ENCODE results near the gene GSN. TPM values are rescaled to one million over a fixed set of nuclear protein-coding genes. Genes with fewer than 3 reads are reported as not detected.

Gene GSN
- total RNA-seq, 4 donors from 2014 or later, result 287 to 1,151 (median 926) TPM

DNA sequence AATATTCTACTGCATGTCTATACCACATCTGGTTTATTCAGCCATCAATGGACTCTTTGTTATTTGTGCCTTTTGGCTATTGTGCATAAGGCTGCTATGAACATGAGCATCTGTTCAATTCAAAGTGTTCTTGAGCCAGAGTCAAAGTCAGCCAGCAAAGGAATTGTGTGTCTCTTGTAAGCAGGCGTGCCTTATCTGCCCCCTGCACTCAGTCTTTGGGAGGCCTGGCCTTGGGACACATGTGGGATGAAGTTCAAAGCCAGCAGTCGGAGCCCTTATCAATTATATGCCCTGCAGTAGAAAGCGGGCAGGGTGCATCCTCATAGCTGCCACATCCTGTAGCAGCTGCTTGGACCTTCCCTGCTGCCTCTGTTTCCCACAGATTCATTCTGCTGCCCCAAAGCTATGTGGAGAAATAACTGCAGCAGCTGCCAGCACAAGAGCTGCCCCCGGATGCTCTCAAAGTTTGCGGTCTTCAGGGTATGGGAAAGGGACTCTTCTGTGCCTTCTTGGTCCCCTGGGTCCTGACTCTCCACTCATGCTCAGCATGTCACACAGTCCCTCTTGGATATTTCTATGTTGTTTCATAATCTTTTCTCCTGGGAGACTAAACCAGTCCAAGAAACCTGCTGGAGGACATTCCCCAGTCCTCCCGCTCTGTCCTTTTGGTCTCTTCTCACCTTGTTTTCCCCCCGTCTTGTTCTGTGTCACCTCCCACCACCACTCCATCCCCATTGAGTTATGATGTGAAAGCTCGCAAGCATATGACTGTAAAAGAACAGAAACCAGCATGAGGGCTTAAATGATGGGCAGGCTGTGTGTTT lies 66.2 kb downstream of the GSN start:
- intact Hi-C loops (cut with DNase I), result no loop called here
- no peak overlapping the region for H3K4me3 ChIP-seq
- no peak for TF ChIP-seq POLR2A (IDR thresholded peaks at IDR 0.05)
- TF ChIP-seq, protein P1, sequence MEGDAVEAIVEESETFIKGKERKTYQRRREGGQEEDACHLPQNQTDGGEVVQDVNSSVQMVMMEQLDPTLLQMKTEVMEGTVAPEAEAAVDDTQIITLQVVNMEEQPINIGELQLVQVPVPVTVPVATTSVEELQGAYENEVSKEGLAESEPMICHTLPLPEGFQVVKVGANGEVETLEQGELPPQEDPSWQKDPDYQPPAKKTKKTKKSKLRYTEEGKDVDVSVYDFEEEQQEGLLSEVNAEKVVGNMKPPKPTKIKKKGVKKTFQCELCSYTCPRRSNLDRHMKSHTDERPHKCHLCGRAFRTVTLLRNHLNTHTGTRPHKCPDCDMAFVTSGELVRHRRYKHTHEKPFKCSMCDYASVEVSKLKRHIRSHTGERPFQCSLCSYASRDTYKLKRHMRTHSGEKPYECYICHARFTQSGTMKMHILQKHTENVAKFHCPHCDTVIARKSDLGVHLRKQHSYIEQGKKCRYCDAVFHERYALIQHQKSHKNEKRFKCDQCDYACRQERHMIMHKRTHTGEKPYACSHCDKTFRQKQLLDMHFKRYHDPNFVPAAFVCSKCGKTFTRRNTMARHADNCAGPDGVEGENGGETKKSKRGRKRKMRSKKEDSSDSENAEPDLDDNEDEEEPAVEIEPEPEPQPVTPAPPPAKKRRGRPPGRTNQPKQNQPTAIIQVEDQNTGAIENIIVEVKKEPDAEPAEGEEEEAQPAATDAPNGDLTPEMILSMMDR (IDR thresholded peaks at IDR 0.05), result no peak
- 80% methylated on average over 7 of the region's 8 CpGs for WGBS, 2 donors
- no peaks in the 10 kb centered on the region for H3K27me3 ChIP-seq
- no peak for DNase-seq
- no peaks in the 10 kb centered on the region for H3K9me3 ChIP-seq
- peaks cover 7 to 77% (median 30%) of the 10 kb centered on the region in 3 donors for H3K4me1 ChIP-seq
- peaks cover 28 to 89% (median 28%) of the 10 kb centered on the region in 3 donors for H3K36me3 ChIP-seq
- H3K27ac ChIP-seq, result peak overlapping the region; percentile 76 to 95 (median 84)

GRCh38 chr9:121336665-121337064 lies 68.7 kb downstream of the GSN start:
- intact Hi-C loops (cut with DNase I), result no loop called here
- H3K27ac ChIP-seq, result peak overlapping the region in 3 of 4 donors; percentile 81 to 95 (median 86)
- TF ChIP-seq, protein P1 (IDR thresholded peaks at IDR 0.05), result no peak
- TF ChIP-seq POLR2A (IDR thresholded peaks at IDR 0.05), result no peak
- peaks cover 8 to 89% (median 12%) of the 10 kb centered on the region in 3 donors for H3K36me3 ChIP-seq
- WGBS, 2 donors, result 76 to 83% methylated on average over 4 of the region's 4 CpGs
- H3K4me1 ChIP-seq, result peaks cover 7 to 64% (median 23%) of the 10 kb centered on the region in 3 donors
- no peak for DNase-seq
- H3K4me3 ChIP-seq, result no peak overlapping the region
- no peaks in the 10 kb centered on the region for H3K27me3 ChIP-seq
- H3K9me3 ChIP-seq, result no peaks in the 10 kb centered on the region

GRCh38 chr9:121339437-121339836 lies 71.5 kb downstream of the GSN start:
- Histone ChIP-seq H3K4me3 (no peak overlapping the region), H3K27ac (peak overlapping the region in 1 of 4 donors; percentile 19), H3K4me1 (peaks cover 8 to 51% (median 17%) of the 10 kb centered on the region in 3 donors), H3K27me3 (no peaks in the 10 kb centered on the region), H3K36me3 (peaks cover 0 to 89% (median 19%) of the 10 kb centered on the region in 3 donors), H3K9me3 (no peaks in the 10 kb centered on the region)
- TF ChIP-seq, protein P1 (IDR thresholded peaks at IDR 0.05), result no peak
- no peak for TF ChIP-seq POLR2A (IDR thresholded peaks at IDR 0.05)
- WGBS, 2 donors, result 85 to 87% methylated on average over 2 of the region's 2 CpGs
- DNase-seq, result no peak
- intact Hi-C loops (cut with DNase I), result no loop called here

DNA sequence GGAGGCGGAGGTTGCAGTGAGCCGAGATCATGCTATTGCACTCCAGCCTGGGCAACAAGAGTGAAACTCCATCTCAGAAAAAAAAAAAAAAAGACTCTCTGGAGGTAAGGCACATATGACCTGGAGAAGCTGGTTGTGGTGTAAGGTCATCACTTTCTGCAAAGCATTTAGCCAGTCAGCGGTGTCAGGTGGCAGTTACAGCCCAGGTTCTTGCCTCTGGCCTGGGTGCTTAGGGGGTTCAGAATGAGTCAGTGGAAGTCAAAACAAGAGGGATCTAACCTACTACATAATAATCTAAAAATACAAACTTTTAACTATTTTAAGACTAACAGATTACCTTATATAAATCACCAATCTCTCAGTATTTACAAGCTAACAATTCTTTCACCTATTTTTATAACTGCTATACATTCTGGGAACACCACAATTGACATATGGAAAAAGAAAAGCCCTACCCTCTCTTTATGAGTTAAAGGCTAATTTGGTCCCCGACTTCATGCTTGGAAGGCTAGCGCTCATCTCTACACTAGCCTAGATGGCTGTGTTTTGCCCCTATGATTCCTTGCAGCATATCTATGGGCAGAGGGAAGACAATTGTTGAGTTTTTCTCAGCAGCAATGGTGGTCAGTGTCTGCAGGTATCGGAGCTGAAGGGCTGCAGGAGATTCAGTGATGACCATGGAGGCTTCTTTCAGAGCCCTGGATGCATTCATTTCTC lies 72.9 kb downstream of the GSN start:
- intact Hi-C loops (cut with DNase I), result no loop called here
- H3K27me3 ChIP-seq, result no peaks in the 10 kb centered on the region
- DNase-seq, result no peak
- TF ChIP-seq POLR2A (IDR thresholded peaks at IDR 0.05), result no peak
- TF ChIP-seq, protein P1 (IDR thresholded peaks at IDR 0.05), result no peak
- H3K27ac ChIP-seq, result peak overlapping the region in 1 of 4 donors; percentile 11
- 90 to 91% methylated on average over 6 of the region's 6 CpGs for WGBS, 2 donors
- H3K9me3 ChIP-seq, result no peaks in the 10 kb centered on the region
- no peak overlapping the region for H3K4me3 ChIP-seq
- peaks cover 8 to 47% (median 19%) of the 10 kb centered on the region in 3 donors for H3K4me1 ChIP-seq
- peaks cover 0 to 100% (median 27%) of the 10 kb centered on the region in 3 donors for H3K36me3 ChIP-seq

GRCh38 chr9:121344184-121344583 lies 76.2 kb downstream of the GSN start:
- Histone ChIP-seq H3K27me3 (no peaks in the 10 kb centered on the region), H3K9me3 (no peaks in the 10 kb centered on the region), H3K4me3 (no peak overlapping the region), H3K4me1 (peaks cover 8 to 48% (median 14%) of the 10 kb centered on the region in 3 donors), H3K27ac (peak overlapping the region in 3 of 4 donors; percentile 15 to 53 (median 26)), H3K36me3 (peaks cover 0 to 100% (median 48%) of the 10 kb centered on the region in 3 donors)
- intact Hi-C loops (cut with DNase I), result no loop called here
- DNase-seq, result no peak
- TF ChIP-seq, protein P1 (IDR thresholded peaks at IDR 0.05), result no peak
- no peak for TF ChIP-seq POLR2A (IDR thresholded peaks at IDR 0.05)
- 63 to 64% methylated on average over 4 of the region's 4 CpGs for WGBS, 2 donors

Measured in esophagus squamous epithelium (tissue), 5 donors.